ENCODE measurements around the gene GRM8.

GRM8 gene

DNA sequence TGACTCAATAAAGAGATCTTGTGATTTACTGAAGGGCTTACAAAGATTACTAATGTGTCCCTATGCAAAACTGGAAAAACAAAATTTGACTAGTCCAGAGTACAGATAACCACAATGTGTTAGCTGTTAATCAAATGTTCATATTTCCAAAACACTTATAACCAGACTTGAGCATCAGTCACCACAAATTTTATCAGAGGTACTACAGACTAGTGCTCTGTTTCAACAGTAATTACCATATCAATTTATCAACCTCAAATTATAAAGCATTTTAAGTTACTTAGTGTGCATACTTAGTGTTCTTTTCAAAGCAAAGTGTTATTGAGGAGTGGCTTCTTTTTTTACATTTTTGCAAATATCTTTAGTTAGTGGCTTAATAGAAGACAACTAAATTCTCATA lies 765.9 kb downstream of the GRM8 start:
- Histone ChIP-seq H3K79me2 (ENCODE audit: insufficient read depth, low read length) (no peaks in the 10 kb centered on the region), H3F3A (ENCODE audit: insufficient read depth, low read length) (no peaks in the 10 kb centered on the region), H3K9me3 (ENCODE audit: low read length) (no peaks in the 10 kb centered on the region), H3K27me3 (ENCODE audit: insufficient read depth, low read length) (no peaks in the 10 kb centered on the region), H3K4me1 (ENCODE audit: insufficient read depth, low read length, severe bottlenecking) (no peaks in the 10 kb centered on the region), H3K27ac (ENCODE audit: low read depth, low read length, poor library complexity, severe bottlenecking) (no peak overlapping the region), H3K36me3 (ENCODE audit: insufficient read depth, low read length) (no peaks in the 10 kb centered on the region), H3K9me2 (ENCODE audit: low read depth, low read length) (no peaks in the 10 kb centered on the region), H3K9ac (ENCODE audit: low read length) (no peak overlapping the region), H3K4me3 (ENCODE audit: low read depth, low read length, poor library complexity, severe bottlenecking) (no peak overlapping the region), H3K4me2 (ENCODE audit: low read length) (no peak overlapping the region), H4K20me1 (ENCODE audit: insufficient read depth, low read length) (no peaks in the 10 kb centered on the region), H2AFZ (ENCODE audit: low read length) (peak overlapping the region; percentile 67; the same call in 1 of the 2 replicates)
- TF ChIP-seq EZH2 (IDR thresholded peaks at IDR 0.05; ENCODE audit: borderline replicate concordance, low read length) (no peak), CTCF (IDR thresholded peaks at IDR 0.05; ENCODE audit: low read length) (no peak)

GRCh38 chr7:126485791-126486190 lies 767.0 kb downstream of the GRM8 start:
- no peaks in the 10 kb centered on the region for H3K36me3 ChIP-seq (ENCODE audit: insufficient read depth, low read length)
- H4K20me1 ChIP-seq (ENCODE audit: insufficient read depth, low read length): no peaks in the 10 kb centered on the region
- H3K27ac ChIP-seq (ENCODE audit: low read depth, low read length, poor library complexity, severe bottlenecking): no peak overlapping the region
- no peaks in the 10 kb centered on the region for H3K79me2 ChIP-seq (ENCODE audit: insufficient read depth, low read length)
- TF ChIP-seq CTCF (IDR thresholded peaks at IDR 0.05; ENCODE audit: low read length) (no peak), EZH2 (IDR thresholded peaks at IDR 0.05; ENCODE audit: borderline replicate concordance, low read length) (no peak)
- no peak overlapping the region for H3K9ac ChIP-seq (ENCODE audit: low read length)
- no peak overlapping the region for H2AFZ ChIP-seq (ENCODE audit: low read length)
- H3K4me1 ChIP-seq (ENCODE audit: insufficient read depth, low read length, severe bottlenecking): no peaks in the 10 kb centered on the region
- H3F3A ChIP-seq (ENCODE audit: insufficient read depth, low read length): no peaks in the 10 kb centered on the region
- no peak overlapping the region for H3K4me2 ChIP-seq (ENCODE audit: low read length)
- H3K4me3 ChIP-seq (ENCODE audit: low read depth, low read length, poor library complexity, severe bottlenecking): no peak overlapping the region
- H3K9me3 ChIP-seq (ENCODE audit: low read length): no peaks in the 10 kb centered on the region
- H3K9me2 ChIP-seq (ENCODE audit: low read depth, low read length): no peaks in the 10 kb centered on the region
- no peaks in the 10 kb centered on the region for H3K27me3 ChIP-seq (ENCODE audit: insufficient read depth, low read length)

DNA sequence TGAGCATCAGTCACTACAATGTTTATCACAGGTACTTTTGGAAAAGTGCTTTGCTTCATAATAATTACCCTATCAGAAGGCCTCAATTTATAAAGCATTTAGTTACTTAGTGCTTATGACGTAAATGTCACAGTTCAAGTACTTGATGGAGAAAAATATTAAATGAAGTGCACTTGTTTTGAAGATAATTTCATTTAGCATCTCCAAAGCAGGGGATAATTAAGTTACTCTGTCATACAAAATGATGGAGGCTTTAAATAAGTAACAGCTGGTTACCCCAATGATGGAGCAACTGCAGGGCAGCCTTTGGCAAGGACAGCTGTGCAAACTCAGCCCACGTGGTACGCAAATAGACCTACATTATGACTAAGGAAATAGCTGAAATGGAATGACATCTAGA lies 768.8 kb downstream of the GRM8 start:
- H3K4me1 ChIP-seq (ENCODE audit: insufficient read depth, low read length, severe bottlenecking): no peaks in the 10 kb centered on the region
- H3F3A ChIP-seq (ENCODE audit: insufficient read depth, low read length): no peaks in the 10 kb centered on the region
- H4K20me1 ChIP-seq (ENCODE audit: insufficient read depth, low read length): no peaks in the 10 kb centered on the region
- no peaks in the 10 kb centered on the region for H3K9me2 ChIP-seq (ENCODE audit: low read depth, low read length)
- H3K79me2 ChIP-seq (ENCODE audit: insufficient read depth, low read length): no peaks in the 10 kb centered on the region
- no peaks in the 10 kb centered on the region for H3K9me3 ChIP-seq (ENCODE audit: low read length)
- no peak overlapping the region for H3K9ac ChIP-seq (ENCODE audit: low read length)
- H3K4me3 ChIP-seq (ENCODE audit: low read depth, low read length, poor library complexity, severe bottlenecking): no peak overlapping the region
- no peak overlapping the region for H2AFZ ChIP-seq (ENCODE audit: low read length)
- H3K4me2 ChIP-seq (ENCODE audit: low read length): no peak overlapping the region
- no peak for TF ChIP-seq EZH2 (IDR thresholded peaks at IDR 0.05; ENCODE audit: borderline replicate concordance, low read length)
- TF ChIP-seq CTCF (IDR thresholded peaks at IDR 0.05; ENCODE audit: low read length): no peak
- no peaks in the 10 kb centered on the region for H3K36me3 ChIP-seq (ENCODE audit: insufficient read depth, low read length)
- H3K27ac ChIP-seq (ENCODE audit: low read depth, low read length, poor library complexity, severe bottlenecking): no peak overlapping the region
- no peaks in the 10 kb centered on the region for H3K27me3 ChIP-seq (ENCODE audit: insufficient read depth, low read length)
